Tibial artery (tissue), 4 donors: ENCODE results near the gene SIPA1L3.

ENCODE experiments used
- DNase-seq, 2 donors: peaks; one replicate each; pipeline ENCODE4 v3.0.0-alpha.2; 2019
- H3K27ac ChIP-seq, 2 donors: fragments of 200-600 bp; sonication (generic) in 1 of 2; 1 replicate in 1 of 2; 2 replicates in 1 of 2; pipeline ENCODE4 v1.5.1; 2018 to 2019; ENCODE audit warnings: mild to moderate bottlenecking in 1 of 2
- H3K27me3 ChIP-seq, 2 donors: fragments of 200-600 bp; sonication (generic) in 1 of 2; one replicate each; pipeline versions ENCODE4 v1.5.1 to v1.6.0; 2016 to 2019
- H3K36me3 ChIP-seq, 3 donors: fragments of 200-600 bp; sonication (generic) in 2 of 3; one replicate each; pipeline ENCODE4 v1.5.1; 2016 to 2019; ENCODE audit warnings: mild to moderate bottlenecking in 2 of 3
- H3K4me1 ChIP-seq, 4 donors: fragments of 200-600 bp; sonication (generic) in 2 of 4; 1 replicate in 3 of 4; 2 replicates in 1 of 4; pipeline ENCODE4 v1.5.1; 2016 to 2019
- H3K4me3 ChIP-seq, 2 donors: fragments of 200-600 bp; sonication (generic) in 1 of 2; 1 replicate in 1 of 2; 2 replicates in 1 of 2; pipeline ENCODE4 v1.5.1; 2018 to 2019; ENCODE audit warnings: mild to moderate bottlenecking in 2 of 2
- H3K9me3 ChIP-seq, 3 donors: fragments of 200-600 bp; sonication (generic) in 1 of 3; one replicate each; pipeline ENCODE4 v1.5.1; 2016 to 2019
- CTCF ChIP-seq, 2 experiments: fragments of 200-600 bp in 1 of 2; fragments of 450-650 bp in 1 of 2; IDR thresholded peaks; one replicate each; pipeline ENCODE4 v1.5.1; 2017 to 2019; ENCODE audit warnings: antibody characterized with exemption in 2 of 2, mild to moderate bottlenecking in 1 of 2, moderate library complexity in 1 of 2
- intact Hi-C: fragments of 100-400 bp; cut with DNase I; formaldehyde crosslinking; loops from one replicate; pipeline ENCODE4 v1.15.0; 2023; ENCODE audit warnings: low total_unique reads

SIPA1L3 gene

GRCh38 chr19:37942516-37942902 is 35.5 kb downstream of the SIPA1L3 start:
- intact Hi-C loops = no loop called here
- Histone ChIP-seq H3K4me1 (no peaks in the 10 kb centered on the region), H3K27ac (no peak overlapping the region), H3K27me3 (no peaks in the 10 kb centered on the region), H3K4me3 (no peak overlapping the region), H3K36me3 (no peaks in the 10 kb centered on the region), H3K9me3 (no peaks in the 10 kb centered on the region)
- no peak for TF ChIP-seq CTCF (IDR thresholded peaks at IDR 0.05)
- peak in 1 of 2 donors; percentile 21 for DNase-seq

GRCh38 chr19:37943480-37943879 is 36.5 kb downstream of the SIPA1L3 start:
- H3K27me3 ChIP-seq = no peaks in the 10 kb centered on the region
- no peak for DNase-seq
- intact Hi-C loops = no loop called here
- no peak overlapping the region for H3K27ac ChIP-seq
- no peaks in the 10 kb centered on the region for H3K9me3 ChIP-seq
- no peaks in the 10 kb centered on the region for H3K4me1 ChIP-seq
- no peaks in the 10 kb centered on the region for H3K36me3 ChIP-seq
- no peak overlapping the region for H3K4me3 ChIP-seq
- no peak for TF ChIP-seq CTCF (IDR thresholded peaks at IDR 0.05)

- no peak overlapping the region for H3K4me3 ChIP-seq
- H3K36me3 ChIP-seq = no peaks in the 10 kb centered on the region
- no peaks in the 10 kb centered on the region for H3K9me3 ChIP-seq
- H3K4me1 ChIP-seq = peaks cover 0 to 4% (median 0%) of the 10 kb centered on the region in 4 donors
- H3K27me3 ChIP-seq = no peaks in the 10 kb centered on the region
- no peak overlapping the region for H3K27ac ChIP-seq
- no peak for DNase-seq
- no peak for TF ChIP-seq CTCF (IDR thresholded peaks at IDR 0.05)
- intact Hi-C loops = no loop called here
These were observed 39.1 kb downstream of the SIPA1L3 start for GRCh38 chr19:37946132-37946531.

- intact Hi-C loops = no loop called here
- TF ChIP-seq CTCF (IDR thresholded peaks at IDR 0.05) = no peak
- DNase-seq = no peak
These were observed 40.8 kb downstream of the SIPA1L3 start for GRCh38 chr19:37947778-37948177.

GRCh38 chr19:37948362-37948761 is 41.4 kb downstream of the SIPA1L3 start:
- no peak for TF ChIP-seq CTCF (IDR thresholded peaks at IDR 0.05)
- intact Hi-C loops = no loop called here
- Histone ChIP-seq H3K27me3 (no peaks in the 10 kb centered on the region), H3K9me3 (no peaks in the 10 kb centered on the region), H3K4me1 (peaks cover 0 to 6% (median 2%) of the 10 kb centered on the region in 4 donors), H3K4me3 (no peak overlapping the region), H3K27ac (no peak overlapping the region), H3K36me3 (no peaks in the 10 kb centered on the region)
- DNase-seq = no peak

More at GRCh38 chr19:37947778-37948177, 40.8 kb downstream of the SIPA1L3 start:
- peaks cover 0 to 6% (median 2%) of the 10 kb centered on the region in 4 donors for H3K4me1 ChIP-seq
- no peaks in the 10 kb centered on the region for H3K36me3 ChIP-seq
- H3K9me3 ChIP-seq = no peaks in the 10 kb centered on the region
- H3K4me3 ChIP-seq = no peak overlapping the region
- H3K27me3 ChIP-seq = no peaks in the 10 kb centered on the region
- no peak overlapping the region for H3K27ac ChIP-seq
